Naive thymus-derived CD4-positive, alpha-beta T cell (primary cell): ENCODE measurements around the gene ARSG. TPM values are rescaled to one million over a fixed set of nuclear protein-coding genes. Genes with fewer than 3 reads are reported as not detected.

ENCODE experiments used
- ATAC-seq: fragments of 150-1000 bp; cut with Tn5 transposase; 2 replicates; pipeline ENCODE4 v1.10.0; 2021; ENCODE audit warnings: mild to moderate bottlenecking, moderate library complexity
- CTCF ChIA-PET: fragments of 350-600 bp; sonication (Branson Sonifier 250); formaldehyde crosslinking; loops from one replicate; lab custom pipeline; 2021; ENCODE audit warnings: antibody characterized with exemption; lab: Charles Lee
- POLR2A ChIA-PET: fragments of 350-600 bp; sonication (Branson Sonifier 250); formaldehyde crosslinking; loops from one replicate; lab custom pipeline; 2021; ENCODE audit warnings: antibody characterized with exemption, inconsistent platforms; lab: Charles Lee
- DNase-seq, 9 donors: peaks; one replicate each; pipeline versions ENCODE4 v3.0.0 to v3.0.0-alpha.2; 2020 to 2022; ENCODE audit warnings: mixed read lengths in 1 of 9
- H3K27ac ChIP-seq: one replicate; pipeline ENCODE4 v1.7.0; 2013; ENCODE audit warnings: mild to moderate bottlenecking, low read depth, low read length, moderate library complexity
- H3K27me3 ChIP-seq, 2 donors: one replicate each; pipeline ENCODE4 v1.7.0; 2013; ENCODE audit warnings: low read length in 2 of 2, mild to moderate bottlenecking in 2 of 2, moderate library complexity in 2 of 2; ENCODE audit not compliant: control insufficient read depth in 2 of 2, insufficient read depth in 2 of 2
- H3K36me3 ChIP-seq, 3 experiments: 1 replicate in 2 of 3; 2 replicates in 1 of 3; pipeline ENCODE4 v1.7.0; 2013; ENCODE audit warnings: low read length in 3 of 3, mild to moderate bottlenecking in 3 of 3, moderate library complexity in 1 of 3; ENCODE audit not compliant: insufficient read depth in 3 of 3, control insufficient read depth in 2 of 3
- H3K4me1 ChIP-seq, 2 donors: one replicate each; pipeline ENCODE4 v1.7.0; 2013; ENCODE audit warnings: low read length in 2 of 2, mild to moderate bottlenecking in 2 of 2, moderate library complexity in 1 of 2; ENCODE audit not compliant: control insufficient read depth in 2 of 2, insufficient read depth in 2 of 2
- H3K4me3 ChIP-seq: 2 replicates; pipeline ENCODE4 v1.7.0; 2013; ENCODE audit warnings: mild to moderate bottlenecking, low read length
- H3K9me3 ChIP-seq, 3 experiments: 1 replicate in 2 of 3; 2 replicates in 1 of 3; pipeline ENCODE4 v1.7.0; 2013; ENCODE audit warnings: low read length in 3 of 3; ENCODE audit not compliant: control insufficient read depth in 2 of 3
- H3K27ac Mint-ChIP-seq, 9 donors: one replicate each; pipeline ENCODE4 v1.8.0; 2020 to 2022; ENCODE audit warnings: mixed read lengths in 9 of 9, mild to moderate bottlenecking in 8 of 9, moderate library complexity in 5 of 9, inconsistent platforms in 2 of 9
- H3K27me3 Mint-ChIP-seq, 5 donors: one replicate each; pipeline ENCODE4 v1.8.0; 2021 to 2022; ENCODE audit warnings: mixed read lengths in 5 of 5, mild to moderate bottlenecking in 1 of 5
- H3K36me3 Mint-ChIP-seq, 5 donors: one replicate each; pipeline ENCODE4 v1.8.0; 2020 to 2022; ENCODE audit warnings: mixed read lengths in 5 of 5, mild to moderate bottlenecking in 3 of 5, inconsistent platforms in 1 of 5
- H3K4me1 Mint-ChIP-seq, 7 donors: one replicate each; pipeline ENCODE4 v1.8.0; 2020 to 2022; ENCODE audit warnings: mixed read lengths in 7 of 7, mild to moderate bottlenecking in 3 of 7, inconsistent platforms in 1 of 7
- H3K4me3 Mint-ChIP-seq, 10 donors: one replicate each; pipeline ENCODE4 v1.8.0; 2020 to 2022; ENCODE audit warnings: mild to moderate bottlenecking in 10 of 10, mixed read lengths in 10 of 10, moderate library complexity in 6 of 10, inconsistent platforms in 2 of 10
- H3K9me3 Mint-ChIP-seq, 11 donors: one replicate each; pipeline ENCODE4 v1.8.0; 2020 to 2022; ENCODE audit warnings: mixed read lengths in 11 of 11, mild to moderate bottlenecking in 4 of 11, inconsistent platforms in 1 of 11, moderate library complexity in 1 of 11
- intact Hi-C, 2 donors: fragments of 100-400 bp; cut with micrococcal nuclease; formaldehyde crosslinking; loops; one replicate each; pipeline ENCODE4 v1.15.1; 2023
- polyA plus RNA-seq, 2 donors: library from polyadenylated mRNA; unstranded; fragments of 300-500 nt; fragmentation: Illumina TruSeq; gene quantifications; one replicate each; pipeline ENCODE4 v1.2.3, GENCODE V29; 2021
- total RNA-seq, 6 experiments: library from RNA in 5 of 6; stranded (reverse) in 5 of 6; gene quantifications; 1 replicate in 5 of 6; 2 replicates in 1 of 6; pipeline ENCODE4 v1.2.3 and lab custom pipeline; 2021 to 2026

ARSG gene
- total and polyA plus RNA-seq, 7 experiments from 2014 or later, result 7.3 to 20.0 (median 12.6) TPM

- ChIA-PET POLR2A (interaction anchor here (0.5 to 0.6 kb wide), 2 partner anchors 16 to 217 kb away, joined by 3 read pairs; no protein-coding TSS in a partner anchor), CTCF (no interaction called here)
Measured at GRCh38 chr17:68421486-68421885, 130.2 kb downstream of the ARSG start.

GRCh38 chr17:68422821-68423220 is 131.5 kb downstream of the ARSG start:
- no peak overlapping the region for H3K4me3 ChIP-seq
- no peaks in the 10 kb centered on the region for H3K9me3 ChIP-seq
- ChIA-PET POLR2A (interaction anchor here (0.5 to 0.8 kb wide), 4 partner anchors 23 to 133 kb away, joined by 3 read pairs; no protein-coding TSS in a partner anchor), CTCF (no interaction called here)
- H3K36me3 ChIP-seq, result peaks cover 0 to 24% (median 5%) of the 10 kb centered on the region in 3 experiments
- intact Hi-C loops, result no loop called here
- no peaks in the 10 kb centered on the region for H3K4me1 ChIP-seq
- no peaks in the 10 kb centered on the region for H3K27me3 ChIP-seq
- Mint-ChIP-seq H3K27me3 (no peaks in the 10 kb centered on the region), H3K4me3 (no peak overlapping the region), H3K9me3 (peaks cover 0 to 2% (median 0%) of the 10 kb centered on the region in 11 donors), H3K4me1 (peaks cover 0 to 10% (median 3%) of the 10 kb centered on the region in 7 donors), H3K36me3 (peaks cover 7 to 37% (median 19%) of the 10 kb centered on the region in 5 donors), H3K27ac (peak overlapping the region in 2 of 9 donors; percentile 35 to 46)
- no peak for ATAC-seq
- no peak overlapping the region for H3K27ac ChIP-seq
- DNase-seq, result no peak

More at GRCh38 chr17:68421486-68421885, 130.2 kb downstream of the ARSG start:
- no peak for DNase-seq
- peaks cover 0 to 4% (median 0%) of the 10 kb centered on the region in 3 experiments for H3K9me3 ChIP-seq
- no peak overlapping the region for H3K4me3 Mint-ChIP-seq
- peaks cover 12 to 41% (median 24%) of the 10 kb centered on the region in 5 donors for H3K36me3 Mint-ChIP-seq
- peaks cover 0 to 24% (median 5%) of the 10 kb centered on the region in 3 experiments for H3K36me3 ChIP-seq
- no peak overlapping the region for H3K27ac ChIP-seq
- no peak overlapping the region for H3K4me3 ChIP-seq
- no peaks in the 10 kb centered on the region for H3K27me3 ChIP-seq
- H3K9me3 Mint-ChIP-seq, result peaks cover 0 to 6% (median 4%) of the 10 kb centered on the region in 11 donors
- H3K27ac Mint-ChIP-seq, result no peak overlapping the region
- H3K27me3 Mint-ChIP-seq, result no peaks in the 10 kb centered on the region
- H3K4me1 ChIP-seq, result no peaks in the 10 kb centered on the region
- no peak for ATAC-seq
- intact Hi-C loops, result no loop called here
- peaks cover 0 to 15% (median 8%) of the 10 kb centered on the region in 7 donors for H3K4me1 Mint-ChIP-seq

GRCh38 chr17:68423251-68423650 is 132.0 kb downstream of the ARSG start:
- ATAC-seq, result no peak
- DNase-seq, result no peak
- ChIA-PET CTCF (no interaction called here), POLR2A (interaction anchor here (0.5 to 0.8 kb wide), 3 partner anchors 23 to 70 kb away, joined by 3 read pairs; no protein-coding TSS in a partner anchor)
- H3K4me1 Mint-ChIP-seq, result peaks cover 0 to 5% (median under 1%) of the 10 kb centered on the region in 7 donors
- H3K36me3 ChIP-seq, result peaks cover 0 to 24% (median 5%) of the 10 kb centered on the region in 3 experiments
- no peaks in the 10 kb centered on the region for H3K27me3 ChIP-seq
- H3K4me1 ChIP-seq, result no peaks in the 10 kb centered on the region
- peak overlapping the region in 3 of 9 donors; percentile 16 to 36 (median 35) for H3K27ac Mint-ChIP-seq
- intact Hi-C loops, result no loop called here
- peaks cover 7 to 33% (median 19%) of the 10 kb centered on the region in 5 donors for H3K36me3 Mint-ChIP-seq
- no peaks in the 10 kb centered on the region for H3K27me3 Mint-ChIP-seq
- H3K9me3 Mint-ChIP-seq, result no peaks in the 10 kb centered on the region
- no peak overlapping the region for H3K27ac ChIP-seq
- no peaks in the 10 kb centered on the region for H3K9me3 ChIP-seq
- no peak overlapping the region for H3K4me3 ChIP-seq
- no peak overlapping the region for H3K4me3 Mint-ChIP-seq

- H3K9me3 ChIP-seq, result no peaks in the 10 kb centered on the region
- CTCF ChIA-PET, result no interaction called here
- Mint-ChIP-seq H3K27ac (no peak overlapping the region), H3K4me1 (peaks cover 0 to 5% (median 0%) of the 10 kb centered on the region in 7 donors), H3K36me3 (peaks cover 7 to 33% (median 19%) of the 10 kb centered on the region in 5 donors), H3K27me3 (no peaks in the 10 kb centered on the region), H3K4me3 (no peak overlapping the region), H3K9me3 (no peaks in the 10 kb centered on the region)
- DNase-seq, result no peak
- peaks cover 0 to 24% (median 5%) of the 10 kb centered on the region in 3 experiments for H3K36me3 ChIP-seq
- ATAC-seq, result no peak
- H3K4me3 ChIP-seq, result no peak overlapping the region
- intact Hi-C loops, result no loop called here
- POLR2A ChIA-PET, result interaction anchor here (0.7 to 1.2 kb wide), 2 partner anchors 40 to 78 kb away, joined by 3 to 4 read pairs; no protein-coding TSS in a partner anchor
- no peak overlapping the region for H3K27ac ChIP-seq
- H3K27me3 ChIP-seq, result no peaks in the 10 kb centered on the region
- H3K4me1 ChIP-seq, result no peaks in the 10 kb centered on the region
Measured at GRCh38 chr17:68424203-68424602, 132.9 kb downstream of the ARSG start.

- no peak for ATAC-seq
- no peaks in the 10 kb centered on the region for H3K27me3 Mint-ChIP-seq
- Histone ChIP-seq H3K36me3 (peaks cover 0 to 21% (median 2%) of the 10 kb centered on the region in 3 experiments), H3K4me1 (no peaks in the 10 kb centered on the region), H3K4me3 (no peak overlapping the region), H3K9me3 (no peaks in the 10 kb centered on the region), H3K27me3 (no peaks in the 10 kb centered on the region), H3K27ac (no peak overlapping the region)
- ChIA-PET CTCF (no interaction called here), POLR2A (interaction anchor here (0.7 to 1.2 kb wide), 2 partner anchors 41 to 78 kb away, joined by 3 to 4 read pairs; no protein-coding TSS in a partner anchor)
- intact Hi-C loops, result no loop called here
- no peak overlapping the region for H3K4me3 Mint-ChIP-seq
- peaks cover 7 to 29% (median 16%) of the 10 kb centered on the region in 5 donors for H3K36me3 Mint-ChIP-seq
- DNase-seq, result no peak
- H3K4me1 Mint-ChIP-seq, result peaks cover 0 to 5% (median 0%) of the 10 kb centered on the region in 7 donors
- H3K27ac Mint-ChIP-seq, result no peak overlapping the region
- H3K9me3 Mint-ChIP-seq, result no peaks in the 10 kb centered on the region
Measured at GRCh38 chr17:68424861-68425260, 133.6 kb downstream of the ARSG start.

- Histone ChIP-seq H3K9me3 (no peaks in the 10 kb centered on the region), H3K36me3 (peaks cover 0 to 11% (median 0%) of the 10 kb centered on the region in 3 experiments), H3K27me3 (no peaks in the 10 kb centered on the region), H3K27ac (no peak overlapping the region), H3K4me1 (no peaks in the 10 kb centered on the region), H3K4me3 (no peak overlapping the region)
- Mint-ChIP-seq H3K27ac (peak overlapping the region in 2 of 9 donors; percentile 16 to 44), H3K4me3 (no peak overlapping the region), H3K9me3 (no peaks in the 10 kb centered on the region), H3K36me3 (peaks cover under 1 to 20% (median 7%) of the 10 kb centered on the region in 5 donors), H3K4me1 (peaks cover 0 to 2% (median under 1%) of the 10 kb centered on the region in 7 donors), H3K27me3 (no peaks in the 10 kb centered on the region)
- CTCF ChIA-PET, result interaction anchor here (0.7 kb wide), 1 partner anchor 371 kb away, joined by 3 read pairs; no protein-coding TSS in a partner anchor
- intact Hi-C loops, result no loop called here
- POLR2A ChIA-PET, result no interaction called here
- DNase-seq (no peak), ATAC-seq (no peak)
Measured at GRCh38 chr17:68425979-68426378, 134.7 kb downstream of the ARSG start.
